ENCODE results near the gene ARFGAP2. TPM values are rescaled to one million over a fixed set of nuclear protein-coding genes. Genes with fewer than 3 reads are reported as not detected.

ARFGAP2 gene
- polyA plus RNA-seq, 1 donor from 2014 or later = 213 TPM

- no peaks in the 10 kb centered on the region for H3K9me3 ChIP-seq (ENCODE audit: low read length)
- no peaks in the 10 kb centered on the region for H3K79me2 ChIP-seq (replicated peaks; ENCODE audit: insufficient read depth, low read length)
- no peak overlapping the region for H3K27ac ChIP-seq (ENCODE audit: low read length)
These were observed 40.4 kb downstream of the ARFGAP2 start for GRCh38 chr11:47136327-47136726.

GRCh38 chr11:47132981-47133380, 43.7 kb downstream of the ARFGAP2 start:
- H3K27ac ChIP-seq (ENCODE audit: low read length) = no peak overlapping the region
- H3K9me3 ChIP-seq (ENCODE audit: low read length) = no peaks in the 10 kb centered on the region
- H2AFZ ChIP-seq (ENCODE audit: low read depth, low read length) = no peak overlapping the region
- no peaks in the 10 kb centered on the region for H3K27me3 ChIP-seq (ENCODE audit: insufficient read depth, low read depth, low read length)
- no peak overlapping the region for H3K9ac ChIP-seq (ENCODE audit: low read length)
- H3K9me2 ChIP-seq (ENCODE audit: insufficient read depth, low read length) = no peaks in the 10 kb centered on the region
- no peaks in the 10 kb centered on the region for H3K36me3 ChIP-seq (ENCODE audit: insufficient read depth, low read length)
- no peak overlapping the region for H3K4me3 ChIP-seq (ENCODE audit: low read length)
- no peaks in the 10 kb centered on the region for H3F3A ChIP-seq (ENCODE audit: insufficient read depth, low read length, poor library complexity, severe bottlenecking)
- no peak overlapping the region for H3K4me2 ChIP-seq (ENCODE audit: low read length)
- no peaks in the 10 kb centered on the region for H4K20me1 ChIP-seq (ENCODE audit: insufficient read depth)
- no peaks in the 10 kb centered on the region for H3K79me2 ChIP-seq (replicated peaks; ENCODE audit: insufficient read depth, low read length)
- TF ChIP-seq MXI1 (conservative IDR thresholded peaks at IDR 0.05; ENCODE audit: poor library complexity, severe bottlenecking) (no peak), CTCF (IDR thresholded peaks at IDR 0.05; ENCODE audit: poor library complexity, severe bottlenecking) (no peak), POLR2AphosphoS5 (IDR thresholded peaks at IDR 0.05) (no peak), EP300 (conservative IDR thresholded peaks at IDR 0.05; ENCODE audit: poor library complexity, severe bottlenecking) (no peak), REST (IDR thresholded peaks at IDR 0.05; ENCODE audit: borderline replicate concordance) (no peak), EZH2 (IDR thresholded peaks at IDR 0.05; ENCODE audit: borderline replicate concordance, insufficient read depth, low read length, poor library complexity, severe bottlenecking) (no peak)

More at GRCh38 chr11:47136327-47136726, 40.4 kb downstream of the ARFGAP2 start:
- TF ChIP-seq SMC3 (conservative IDR thresholded peaks at IDR 0.05; ENCODE audit: poor library complexity) (no peak), REST (IDR thresholded peaks at IDR 0.05; ENCODE audit: borderline replicate concordance) (no peak), POLR2AphosphoS5 (IDR thresholded peaks at IDR 0.05) (no peak), RAD21 (conservative IDR thresholded peaks at IDR 0.05) (no peak), TAF1 (IDR thresholded peaks at IDR 0.05; ENCODE audit: low read depth) (no peak), EZH2 (IDR thresholded peaks at IDR 0.05; ENCODE audit: borderline replicate concordance, insufficient read depth, low read length, poor library complexity, severe bottlenecking) (no peak), MXI1 (conservative IDR thresholded peaks at IDR 0.05; ENCODE audit: poor library complexity, severe bottlenecking) (no peak), EP300 (conservative IDR thresholded peaks at IDR 0.05; ENCODE audit: poor library complexity, severe bottlenecking) (no peak), CTCF (IDR thresholded peaks at IDR 0.05; ENCODE audit: poor library complexity, severe bottlenecking) (no peak)
- Histone ChIP-seq H3K27me3 (ENCODE audit: insufficient read depth, low read depth, low read length) (no peaks in the 10 kb centered on the region), H3K9me2 (ENCODE audit: insufficient read depth, low read length) (no peaks in the 10 kb centered on the region), H3K9ac (ENCODE audit: low read length) (no peak overlapping the region), H3K4me3 (ENCODE audit: low read length) (no peak overlapping the region), H3K36me3 (ENCODE audit: insufficient read depth, low read length) (no peaks in the 10 kb centered on the region), H4K20me1 (ENCODE audit: insufficient read depth) (no peaks in the 10 kb centered on the region), H3K4me2 (ENCODE audit: low read length) (no peak overlapping the region), H2AFZ (ENCODE audit: low read depth, low read length) (no peak overlapping the region), H3F3A (ENCODE audit: insufficient read depth, low read length, poor library complexity, severe bottlenecking) (no peaks in the 10 kb centered on the region)
